Measurements from ENCODE around the gene BMPR1A.

- TF ChIP-seq, protein P1, sequence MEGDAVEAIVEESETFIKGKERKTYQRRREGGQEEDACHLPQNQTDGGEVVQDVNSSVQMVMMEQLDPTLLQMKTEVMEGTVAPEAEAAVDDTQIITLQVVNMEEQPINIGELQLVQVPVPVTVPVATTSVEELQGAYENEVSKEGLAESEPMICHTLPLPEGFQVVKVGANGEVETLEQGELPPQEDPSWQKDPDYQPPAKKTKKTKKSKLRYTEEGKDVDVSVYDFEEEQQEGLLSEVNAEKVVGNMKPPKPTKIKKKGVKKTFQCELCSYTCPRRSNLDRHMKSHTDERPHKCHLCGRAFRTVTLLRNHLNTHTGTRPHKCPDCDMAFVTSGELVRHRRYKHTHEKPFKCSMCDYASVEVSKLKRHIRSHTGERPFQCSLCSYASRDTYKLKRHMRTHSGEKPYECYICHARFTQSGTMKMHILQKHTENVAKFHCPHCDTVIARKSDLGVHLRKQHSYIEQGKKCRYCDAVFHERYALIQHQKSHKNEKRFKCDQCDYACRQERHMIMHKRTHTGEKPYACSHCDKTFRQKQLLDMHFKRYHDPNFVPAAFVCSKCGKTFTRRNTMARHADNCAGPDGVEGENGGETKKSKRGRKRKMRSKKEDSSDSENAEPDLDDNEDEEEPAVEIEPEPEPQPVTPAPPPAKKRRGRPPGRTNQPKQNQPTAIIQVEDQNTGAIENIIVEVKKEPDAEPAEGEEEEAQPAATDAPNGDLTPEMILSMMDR (IDR thresholded peaks at IDR 0.05), result no peak
- no peak for TF ChIP-seq POLR2A (IDR thresholded peaks at IDR 0.05)
These were observed 173.3 kb downstream of the BMPR1A start for GRCh38 chr10:86929468-86930380.
